ENCODE measurements around the gene CTSO. TPM values are rescaled to one million over a fixed set of nuclear protein-coding genes. Genes with fewer than 3 reads are reported as not detected.

The CTSO gene, protein sequence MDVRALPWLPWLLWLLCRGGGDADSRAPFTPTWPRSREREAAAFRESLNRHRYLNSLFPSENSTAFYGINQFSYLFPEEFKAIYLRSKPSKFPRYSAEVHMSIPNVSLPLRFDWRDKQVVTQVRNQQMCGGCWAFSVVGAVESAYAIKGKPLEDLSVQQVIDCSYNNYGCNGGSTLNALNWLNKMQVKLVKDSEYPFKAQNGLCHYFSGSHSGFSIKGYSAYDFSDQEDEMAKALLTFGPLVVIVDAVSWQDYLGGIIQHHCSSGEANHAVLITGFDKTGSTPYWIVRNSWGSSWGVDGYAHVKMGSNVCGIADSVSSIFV
- 6.4 and 9.2 TPM in 2 replicates for total RNA-seq

DNA sequence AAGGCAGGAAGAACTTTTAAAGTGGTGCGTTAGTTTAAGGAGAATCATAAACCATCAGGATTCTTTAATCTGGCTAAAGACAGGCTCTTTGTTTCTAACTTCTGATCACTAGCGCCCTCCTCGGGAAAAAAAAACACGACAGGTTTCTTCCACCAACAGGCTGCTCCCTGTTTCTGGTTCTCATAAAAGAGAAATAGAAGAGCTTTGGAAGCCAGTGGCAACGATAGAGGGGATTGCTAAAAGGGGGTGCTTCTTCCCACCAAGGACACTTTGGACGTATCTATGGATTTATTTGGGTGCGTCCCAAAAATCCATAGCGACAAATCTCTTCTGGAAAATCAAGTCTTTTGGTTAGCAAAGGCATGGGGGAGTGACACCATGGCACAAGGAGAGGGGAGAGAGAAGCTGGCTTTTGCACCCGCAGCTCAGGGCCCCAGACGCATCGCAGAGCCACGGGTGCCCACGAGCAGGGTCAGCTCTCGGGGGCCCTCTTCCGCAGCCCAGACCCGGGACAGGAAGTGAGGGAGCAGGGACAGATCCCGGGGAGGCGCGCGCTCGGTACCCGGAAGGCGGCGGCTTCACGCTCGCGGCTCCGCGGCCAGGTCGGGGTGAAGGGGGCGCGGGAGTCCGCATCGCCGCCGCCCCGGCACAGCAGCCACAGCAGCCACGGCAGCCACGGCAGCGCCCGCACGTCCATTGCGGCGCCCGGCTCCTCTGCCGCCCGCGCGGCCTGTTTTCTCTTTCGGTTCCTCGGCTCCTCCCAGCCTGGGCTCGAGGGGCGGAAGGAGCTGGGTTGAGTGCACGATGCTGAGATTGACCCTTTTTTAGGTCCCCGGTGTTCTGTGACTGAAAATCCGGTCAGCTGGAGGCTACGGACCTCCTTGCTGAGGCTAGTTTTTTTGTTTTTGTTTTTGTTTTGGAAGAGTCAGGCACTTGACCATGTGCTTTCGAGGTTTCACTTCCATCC is at the start of gene CTSO:
Gene CTSO (minus strand): TSS at position 716 of the 967 bp plus-strand sequence. CDS start 19 bp downstream, at position 697.

DNA sequence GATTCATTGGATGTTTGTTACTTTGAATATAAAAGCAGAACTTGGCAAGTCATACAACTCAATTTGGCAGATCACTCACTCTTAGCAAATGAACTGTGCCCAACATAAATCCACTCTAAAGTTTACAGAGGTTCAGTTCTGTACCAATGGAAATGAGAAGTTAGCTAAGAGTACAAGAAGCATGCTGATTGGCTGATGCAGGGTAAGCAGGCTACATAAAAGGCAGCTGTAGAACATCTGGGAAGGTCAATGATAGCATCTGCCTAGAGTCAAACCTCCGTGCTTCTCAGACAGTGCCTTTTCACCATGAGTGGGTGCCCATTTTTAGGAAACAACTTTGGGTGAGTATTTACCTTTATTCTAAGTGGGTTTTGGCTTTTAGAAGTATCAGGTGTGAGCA is 50.2 kb downstream of the CTSO start, which contains the start of gene TDO2:
Gene TDO2 (plus strand): TSS at position 244 of the 400 bp plus-strand sequence. CDS start 63 bp downstream, at position 307.

Other genes starting within 250 kb of the CTSO start
- gene GUCY1B1, start 194.8 kb downstream of the CTSO start, total RNA-seq: 12.0 and 12.9 TPM in 2 replicates
- not detected in 2 replicates for gene ASIC5, start 87.6 kb downstream of the CTSO start, total RNA-seq
- 1.0 and 2.0 TPM in 2 replicates for gene TDO2, start 50.2 kb downstream of the CTSO start, total RNA-seq

Measured in bronchus fibroblast of lung (primary cell).